ENCODE data around the gene HASPIN. TPM values are rescaled to one million over a fixed set of nuclear protein-coding genes. Genes with fewer than 3 reads are reported as not detected.
"Not testable (repeated sequence)": the region's sequence is repeated elsewhere in the genome, so short reads cannot be mapped to it uniquely, and the experiment has no call there.

The HASPIN gene
- total RNA-seq, 6 experiments from 2014 or later, result 3.5 to 8.0 (median 7.0) TPM

DNA sequence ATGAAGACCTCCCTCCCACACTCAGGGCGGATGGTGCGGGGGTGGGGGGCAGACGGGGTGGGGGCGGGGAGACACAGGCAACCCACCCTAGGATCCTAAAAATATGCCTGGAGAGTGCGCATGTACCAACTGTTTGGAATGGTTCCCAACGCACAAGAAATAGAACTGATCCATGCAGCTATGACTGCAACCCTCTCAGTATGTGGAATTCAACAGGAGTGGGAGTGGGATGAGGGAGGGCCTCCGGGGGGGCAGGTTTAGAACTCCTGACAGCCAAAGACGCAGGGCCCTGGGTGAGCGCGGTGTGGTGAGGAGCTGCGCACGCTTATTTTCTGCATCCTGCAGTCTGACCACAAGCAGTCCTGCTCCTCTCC, 26.6 kb upstream of the HASPIN start:
- Mint-ChIP-seq H3K27me3 (ENCODE audit: insufficient read depth) (peaks cover 5% of the 10 kb centered on the region), H3K36me3 (ENCODE audit: low read depth) (peaks cover 7% of the 10 kb centered on the region), H3K4me3 (no peak overlapping the region), H3K4me1 (ENCODE audit: low read depth) (peaks cover 6% of the 10 kb centered on the region; the same call in 1 of the 2 replicates), H3K27ac (no peak overlapping the region), H3K9me3 (peaks cover 15% of the 10 kb centered on the region)
- DNase-seq, result no peak
- TF ChIP-seq, protein P1, sequence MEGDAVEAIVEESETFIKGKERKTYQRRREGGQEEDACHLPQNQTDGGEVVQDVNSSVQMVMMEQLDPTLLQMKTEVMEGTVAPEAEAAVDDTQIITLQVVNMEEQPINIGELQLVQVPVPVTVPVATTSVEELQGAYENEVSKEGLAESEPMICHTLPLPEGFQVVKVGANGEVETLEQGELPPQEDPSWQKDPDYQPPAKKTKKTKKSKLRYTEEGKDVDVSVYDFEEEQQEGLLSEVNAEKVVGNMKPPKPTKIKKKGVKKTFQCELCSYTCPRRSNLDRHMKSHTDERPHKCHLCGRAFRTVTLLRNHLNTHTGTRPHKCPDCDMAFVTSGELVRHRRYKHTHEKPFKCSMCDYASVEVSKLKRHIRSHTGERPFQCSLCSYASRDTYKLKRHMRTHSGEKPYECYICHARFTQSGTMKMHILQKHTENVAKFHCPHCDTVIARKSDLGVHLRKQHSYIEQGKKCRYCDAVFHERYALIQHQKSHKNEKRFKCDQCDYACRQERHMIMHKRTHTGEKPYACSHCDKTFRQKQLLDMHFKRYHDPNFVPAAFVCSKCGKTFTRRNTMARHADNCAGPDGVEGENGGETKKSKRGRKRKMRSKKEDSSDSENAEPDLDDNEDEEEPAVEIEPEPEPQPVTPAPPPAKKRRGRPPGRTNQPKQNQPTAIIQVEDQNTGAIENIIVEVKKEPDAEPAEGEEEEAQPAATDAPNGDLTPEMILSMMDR (IDR thresholded peaks at IDR 0.05), result no peak

DNA sequence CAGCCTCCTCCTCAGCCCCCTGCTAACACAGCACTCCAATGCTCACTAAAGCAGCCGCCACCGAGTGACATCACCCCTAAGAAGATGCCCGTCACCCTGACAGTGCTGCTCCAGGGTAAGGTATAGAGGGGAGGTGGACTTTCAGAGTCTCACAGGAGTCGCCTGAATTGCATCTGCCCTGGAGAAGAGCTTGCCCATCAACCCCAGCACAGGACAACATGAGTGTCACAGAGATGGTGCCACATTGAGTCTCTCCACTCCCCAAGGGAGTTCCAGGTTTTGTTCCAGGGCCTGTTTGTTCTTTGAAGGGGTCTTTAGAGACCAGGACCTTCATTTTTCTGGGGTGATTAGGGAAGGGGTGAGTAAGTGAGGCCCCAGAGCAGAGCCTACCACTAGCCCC, 25.6 kb upstream of the HASPIN start:
- TF ChIP-seq, protein P1 (IDR thresholded peaks at IDR 0.05), result no peak
- Mint-ChIP-seq H3K9me3 (peaks cover 24% of the 10 kb centered on the region), H3K4me1 (ENCODE audit: low read depth) (peaks cover 6% of the 10 kb centered on the region; the same call in 1 of the 2 replicates), H3K36me3 (ENCODE audit: low read depth) (peaks cover 16% of the 10 kb centered on the region), H3K4me3 (no peak overlapping the region), H3K27ac (no peak overlapping the region), H3K27me3 (ENCODE audit: insufficient read depth) (peaks cover 5% of the 10 kb centered on the region)
- DNase-seq, result no peak

GRCh38 chr17:3699951-3700350, 23.8 kb upstream of the HASPIN start:
- Mint-ChIP-seq H3K4me3 (no peak overlapping the region), H3K4me1 (ENCODE audit: low read depth) (no peaks in the 10 kb centered on the region), H3K27me3 (ENCODE audit: insufficient read depth) (peaks cover 5% of the 10 kb centered on the region), H3K27ac (no peak overlapping the region), H3K36me3 (ENCODE audit: low read depth) (peaks cover 16% of the 10 kb centered on the region), H3K9me3 (peaks cover 24% of the 10 kb centered on the region)
- TF ChIP-seq, protein P1 (IDR thresholded peaks at IDR 0.05), result no peak
- DNase-seq, result no peak

DNA sequence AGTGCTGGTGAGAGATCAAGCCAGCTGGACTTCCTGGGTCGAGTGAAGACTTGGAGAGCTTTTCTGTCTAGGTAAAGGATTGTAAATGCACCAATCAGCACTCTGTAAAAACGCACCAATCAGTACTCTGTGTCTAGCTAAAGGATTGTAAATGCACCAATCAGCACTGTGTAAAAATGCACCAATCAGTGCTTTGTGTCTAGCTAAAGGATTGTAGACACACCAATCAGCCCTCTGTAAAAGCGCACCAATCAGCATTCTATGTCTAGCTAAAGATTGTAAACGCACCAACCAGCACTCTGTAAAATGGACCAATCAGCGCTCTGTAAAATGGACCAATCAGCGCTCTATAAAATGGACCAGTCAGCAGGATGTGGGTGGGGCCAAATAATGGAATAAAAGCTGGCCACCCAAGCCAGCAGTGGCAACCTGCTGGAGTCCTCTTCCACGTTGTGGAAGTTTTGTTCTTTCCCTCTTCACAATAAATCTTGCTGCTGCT, 21.6 kb upstream of the HASPIN start:
- Mint-ChIP-seq H3K36me3 (ENCODE audit: low read depth) (peaks cover 16% of the 10 kb centered on the region), H3K9me3 (peaks cover 24% of the 10 kb centered on the region)
- H3K27ac Mint-ChIP-seq; H3K4me1 Mint-ChIP-seq (ENCODE audit: low read depth); H3K4me3 Mint-ChIP-seq; DNase-seq; H3K27me3 Mint-ChIP-seq (ENCODE audit: insufficient read depth): not testable (repeated sequence)

GRCh38 chr17:3704931-3705717, 18.6 kb upstream of the HASPIN start:
- H3K9me3 Mint-ChIP-seq, result peaks cover 12% of the 10 kb centered on the region
- H3K4me1 Mint-ChIP-seq (ENCODE audit: low read depth), result no peaks in the 10 kb centered on the region
- no peak overlapping the region for H3K4me3 Mint-ChIP-seq
- H3K27ac Mint-ChIP-seq, result no peak overlapping the region
- TF ChIP-seq, protein P1 (IDR thresholded peaks at IDR 0.05), result no peak
- H3K27me3 Mint-ChIP-seq (ENCODE audit: insufficient read depth), result no peaks in the 10 kb centered on the region
- peaks cover 12% of the 10 kb centered on the region for H3K36me3 Mint-ChIP-seq (ENCODE audit: low read depth)
- DNase-seq, result no peak

GRCh38 chr17:3705718-3705984, 18.1 kb upstream of the HASPIN start:
- H3K27me3 Mint-ChIP-seq (ENCODE audit: insufficient read depth); H3K27ac Mint-ChIP-seq; DNase-seq; H3K4me3 Mint-ChIP-seq; H3K4me1 Mint-ChIP-seq (ENCODE audit: low read depth): not testable (repeated sequence)
- Mint-ChIP-seq H3K9me3 (peaks cover 12% of the 10 kb centered on the region), H3K36me3 (ENCODE audit: low read depth) (peaks cover 12% of the 10 kb centered on the region)
